Measurements from ENCODE around the gene NOP14. TPM values are rescaled to one million over a fixed set of nuclear protein-coding genes. Genes with fewer than 3 reads are reported as not detected.

NOP14 gene
- total RNA-seq, 1 donor from 2014 or later, result 12.3 TPM

DNA sequence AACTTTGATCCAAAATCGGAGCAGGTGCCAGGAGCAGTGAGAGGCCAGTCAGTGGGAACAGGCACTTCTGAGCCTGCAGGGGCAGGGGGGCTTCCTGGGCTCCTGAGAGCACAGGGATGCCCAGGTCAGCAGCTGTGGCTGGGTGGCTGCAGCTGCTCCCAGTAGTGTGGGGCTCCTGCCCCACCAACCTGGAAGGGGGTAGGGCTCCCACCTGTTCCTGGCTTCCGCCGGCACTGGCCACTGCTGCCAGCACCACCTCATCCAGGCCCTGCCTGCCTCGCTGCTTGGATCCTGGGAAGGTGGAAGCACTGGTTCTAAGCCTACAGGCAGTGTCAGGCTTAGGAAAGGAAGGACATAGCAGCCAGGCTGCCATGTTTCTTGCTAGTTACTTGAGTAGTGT, 18.8 kb upstream of the NOP14 start:
- Histone ChIP-seq H3K4me3 (no peak overlapping the region), H3K27me3 (no peaks in the 10 kb centered on the region), H3K36me3 (no peaks in the 10 kb centered on the region), H3K9me3 (no peaks in the 10 kb centered on the region), H3K27ac (no peak overlapping the region), H3K4me1 (no peaks in the 10 kb centered on the region)
- TF ChIP-seq, protein P1, sequence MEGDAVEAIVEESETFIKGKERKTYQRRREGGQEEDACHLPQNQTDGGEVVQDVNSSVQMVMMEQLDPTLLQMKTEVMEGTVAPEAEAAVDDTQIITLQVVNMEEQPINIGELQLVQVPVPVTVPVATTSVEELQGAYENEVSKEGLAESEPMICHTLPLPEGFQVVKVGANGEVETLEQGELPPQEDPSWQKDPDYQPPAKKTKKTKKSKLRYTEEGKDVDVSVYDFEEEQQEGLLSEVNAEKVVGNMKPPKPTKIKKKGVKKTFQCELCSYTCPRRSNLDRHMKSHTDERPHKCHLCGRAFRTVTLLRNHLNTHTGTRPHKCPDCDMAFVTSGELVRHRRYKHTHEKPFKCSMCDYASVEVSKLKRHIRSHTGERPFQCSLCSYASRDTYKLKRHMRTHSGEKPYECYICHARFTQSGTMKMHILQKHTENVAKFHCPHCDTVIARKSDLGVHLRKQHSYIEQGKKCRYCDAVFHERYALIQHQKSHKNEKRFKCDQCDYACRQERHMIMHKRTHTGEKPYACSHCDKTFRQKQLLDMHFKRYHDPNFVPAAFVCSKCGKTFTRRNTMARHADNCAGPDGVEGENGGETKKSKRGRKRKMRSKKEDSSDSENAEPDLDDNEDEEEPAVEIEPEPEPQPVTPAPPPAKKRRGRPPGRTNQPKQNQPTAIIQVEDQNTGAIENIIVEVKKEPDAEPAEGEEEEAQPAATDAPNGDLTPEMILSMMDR (IDR thresholded peaks at IDR 0.05), result no peak
- intact Hi-C loops (cut with DNase I), result no loop called here
- no peak for DNase-seq (ENCODE audit: low spot score in 2 of 2)

DNA sequence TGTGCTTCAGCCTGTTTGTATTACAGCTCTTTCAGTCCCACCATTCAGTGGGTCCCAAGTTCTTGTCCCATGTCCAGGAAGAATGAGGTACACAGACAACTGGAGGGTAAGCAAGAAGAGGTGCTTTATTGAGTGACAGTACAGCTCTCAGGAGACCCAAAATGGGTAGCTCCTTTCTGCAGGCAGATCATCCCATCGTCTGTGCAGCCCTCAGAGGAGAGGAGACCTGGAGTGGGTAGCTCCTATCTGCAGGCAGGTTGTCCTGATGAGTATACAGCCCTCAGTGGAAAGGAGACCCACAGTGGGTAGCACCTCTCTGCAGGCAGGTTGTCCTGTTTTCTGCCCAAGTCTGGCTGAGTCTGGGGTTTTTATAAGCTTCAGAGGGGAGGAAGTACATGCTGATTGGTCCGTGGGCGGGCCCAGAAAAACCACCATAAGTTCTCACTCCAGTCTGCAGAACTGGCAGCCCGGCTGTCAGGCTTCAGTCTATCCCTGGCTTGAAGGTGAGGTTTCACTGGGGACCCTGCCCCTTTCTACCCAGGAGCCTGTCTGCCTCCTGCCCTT, 18.1 kb upstream of the NOP14 start:
- intact Hi-C loops (cut with DNase I), result no loop called here
- TF ChIP-seq, protein P1 (IDR thresholded peaks at IDR 0.05), result no peak

DNA sequence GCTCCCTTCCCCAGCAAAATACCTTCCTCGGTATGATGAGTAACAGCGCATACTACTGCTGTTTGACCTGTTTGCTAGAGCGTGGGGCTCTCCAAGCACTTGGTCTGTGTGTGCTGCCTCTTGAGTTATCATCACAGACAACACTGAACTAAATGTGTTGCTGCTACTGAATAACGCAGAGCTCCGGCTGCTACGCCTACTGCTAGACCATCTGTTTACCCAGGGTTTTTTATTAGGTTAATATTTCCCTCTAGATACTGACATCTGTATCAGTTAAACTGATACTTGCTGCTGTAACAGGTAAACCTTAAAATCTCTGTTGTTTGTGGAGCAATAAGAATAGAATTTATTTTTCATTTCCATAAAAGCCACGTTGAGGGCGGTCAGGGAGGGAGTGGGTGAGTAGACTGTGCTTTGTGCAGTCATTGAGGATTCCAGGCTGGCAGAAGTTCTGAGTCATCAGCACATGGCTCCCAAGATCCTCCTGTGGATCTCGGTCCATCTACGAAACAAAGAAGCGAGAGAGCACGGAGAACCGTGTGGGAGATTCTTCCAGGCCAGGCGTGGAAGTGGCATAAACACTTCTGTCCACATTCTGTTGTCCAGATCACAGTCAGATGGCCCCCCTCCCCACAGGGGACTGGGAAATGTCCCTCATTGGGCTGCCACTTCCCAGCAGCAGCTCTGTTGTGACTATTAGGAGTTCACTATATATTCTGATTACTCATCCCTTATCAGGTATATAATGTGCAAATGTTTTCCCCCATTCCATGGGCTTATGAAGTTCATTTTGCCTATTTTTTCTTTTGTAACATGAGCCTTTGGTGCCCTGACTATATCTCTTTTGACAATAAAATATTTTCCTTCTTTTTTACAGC, 14.2 kb upstream of the NOP14 start:
- intact Hi-C loops (cut with DNase I), result no loop called here
- H3K4me3 ChIP-seq, result no peak overlapping the region
- no peak overlapping the region for H3K27ac ChIP-seq
- no peaks in the 10 kb centered on the region for H3K27me3 ChIP-seq
- H3K4me1 ChIP-seq, result no peaks in the 10 kb centered on the region
- H3K36me3 ChIP-seq, result no peaks in the 10 kb centered on the region
- H3K9me3 ChIP-seq, result no peaks in the 10 kb centered on the region
- TF ChIP-seq, protein P1 (IDR thresholded peaks at IDR 0.05), result no peak
- DNase-seq (ENCODE audit: low spot score in 2 of 2), result no peak

More for the DNA sequence above, 18.1 kb upstream of the NOP14 start:
- DNase-seq (ENCODE audit: low spot score in 2 of 2), result no peak
- H3K27me3 ChIP-seq, result no peaks in the 10 kb centered on the region
- H3K36me3 ChIP-seq, result no peaks in the 10 kb centered on the region
- no peaks in the 10 kb centered on the region for H3K9me3 ChIP-seq
- no peak overlapping the region for H3K4me3 ChIP-seq
- H3K4me1 ChIP-seq, result no peaks in the 10 kb centered on the region
- no peak overlapping the region for H3K27ac ChIP-seq

DNA sequence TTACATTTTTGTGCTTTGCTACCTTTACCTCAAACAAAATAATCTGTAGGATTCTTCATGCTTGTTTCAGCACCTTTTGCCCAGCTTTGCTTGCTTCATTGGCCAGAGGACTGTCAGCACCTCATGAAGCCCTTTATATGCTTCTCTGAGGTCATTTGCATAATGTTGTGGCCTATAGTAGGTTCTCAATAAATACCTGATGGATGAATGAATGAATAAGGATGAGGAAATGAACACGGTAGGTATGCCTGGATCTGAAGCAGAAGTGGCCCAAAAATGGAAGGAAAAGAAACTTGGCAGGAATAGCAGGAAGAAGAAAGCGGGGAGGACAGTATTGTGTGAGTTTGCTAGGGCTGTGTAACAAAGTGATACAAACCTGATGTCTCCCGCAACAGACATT, 8.1 kb upstream of the NOP14 start:
- TF ChIP-seq, protein P1 (IDR thresholded peaks at IDR 0.05), result no peak
- no peaks in the 10 kb centered on the region for H3K36me3 ChIP-seq
- H3K4me3 ChIP-seq, result no peak overlapping the region
- H3K27ac ChIP-seq, result no peak overlapping the region
- H3K27me3 ChIP-seq, result no peaks in the 10 kb centered on the region
- H3K4me1 ChIP-seq, result no peaks in the 10 kb centered on the region
- intact Hi-C loops (cut with DNase I), result no loop called here
- H3K9me3 ChIP-seq, result no peaks in the 10 kb centered on the region
- DNase-seq (ENCODE audit: low spot score in 2 of 2), result no peak

DNA sequence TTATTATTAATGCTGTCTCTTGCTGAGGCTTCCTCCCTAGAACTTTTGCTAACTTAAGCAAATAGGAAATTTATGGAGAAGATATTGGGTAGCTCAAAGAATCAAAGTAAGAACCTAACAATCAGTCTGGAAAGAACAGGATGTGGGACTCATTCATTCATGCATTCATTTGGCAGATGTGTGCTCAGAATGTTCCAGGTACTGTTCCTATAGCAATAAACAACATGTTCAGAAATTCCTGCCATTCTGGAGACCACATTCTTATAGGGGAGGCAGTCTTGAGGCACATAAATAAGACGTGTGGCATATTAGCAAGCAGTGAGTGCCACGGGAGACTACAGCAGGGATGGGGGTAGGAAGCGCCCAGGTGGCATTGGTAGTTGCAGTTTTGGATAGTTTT, 5.2 kb upstream of the NOP14 start:
- intact Hi-C loops (cut with DNase I), result loop anchor here (10.0 kb wide), 2 partner anchors 504 to 1114 kb away; partner anchors contain the start of genes LETM1 and RNF4

More for the DNA sequence above, 5.2 kb upstream of the NOP14 start:
- H3K27ac ChIP-seq, result no peak overlapping the region
- H3K27me3 ChIP-seq, result no peaks in the 10 kb centered on the region
- no peak overlapping the region for H3K4me3 ChIP-seq
- no peaks in the 10 kb centered on the region for H3K36me3 ChIP-seq
- TF ChIP-seq, protein P1 (IDR thresholded peaks at IDR 0.05), result no peak
- H3K9me3 ChIP-seq, result no peaks in the 10 kb centered on the region
- H3K4me1 ChIP-seq, result peaks cover 0 to 4% of the 10 kb centered on the region in 2 donors
- no peak for DNase-seq (ENCODE audit: low spot score in 2 of 2)
